ENCODE data around the gene CATSPERE.
"Not testable (repeated sequence)": the region's sequence is repeated elsewhere in the genome, so short reads cannot be mapped to it uniquely, and the experiment has no call there.

CATSPERE gene

GRCh38 chr1:244448279-244449036 is 12.6 kb upstream of the CATSPERE start:
- ATAC-seq, result no peak
- DNase-seq, result no peak

GRCh38 chr1:244449936-244450508 is 11.1 kb upstream of the CATSPERE start:
- no peak for ATAC-seq
- no peak for DNase-seq

DNA sequence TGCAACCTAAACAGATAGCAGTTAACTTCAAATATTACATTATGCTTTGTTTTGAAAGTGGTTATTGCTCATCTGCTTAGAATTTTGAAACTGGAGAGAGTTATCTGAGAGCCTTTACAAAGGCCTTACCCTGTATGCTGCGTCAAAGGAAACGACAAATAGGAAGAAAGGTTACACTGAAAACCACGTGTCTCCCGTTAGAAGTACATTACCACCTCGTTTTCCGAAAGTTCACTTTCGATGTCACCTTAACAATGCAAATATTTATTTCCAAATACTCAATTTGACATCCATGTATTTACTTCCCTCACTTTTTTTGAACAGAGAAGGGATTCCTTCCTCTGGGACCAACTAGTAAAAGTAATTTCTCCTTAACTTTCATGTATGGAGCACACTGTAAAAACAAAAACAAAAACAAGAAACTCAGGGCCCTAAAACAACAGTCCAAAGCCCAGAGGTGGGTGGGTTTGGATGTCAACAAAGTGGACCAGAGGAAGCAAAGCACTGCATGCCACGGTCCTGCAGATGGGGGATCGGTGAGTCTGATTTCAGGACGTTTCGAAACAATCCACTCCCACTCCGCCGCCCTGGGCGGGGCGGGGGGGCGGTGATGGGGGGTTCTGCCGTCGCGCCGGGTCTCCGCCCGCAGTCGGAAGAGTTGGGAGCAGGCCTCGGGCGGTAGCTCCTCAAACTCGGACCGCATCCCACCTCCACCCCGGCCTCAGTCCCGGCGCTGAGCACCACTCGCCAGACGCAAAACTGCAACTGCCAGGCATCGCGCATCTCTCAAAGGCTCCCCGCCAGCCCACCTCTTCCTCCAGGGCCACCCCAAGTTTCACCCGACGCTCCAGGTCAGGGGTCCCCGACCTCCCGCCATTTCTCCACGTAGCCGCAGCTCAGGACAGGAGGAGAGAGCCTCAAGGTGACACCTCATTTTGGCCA is 10.2 kb upstream of the CATSPERE start:
- ATAC-seq (peak; percentile 9), DNase-seq (peak; percentile 71)

GRCh38 chr1:244451539-244451950 is 9.5 kb upstream of the CATSPERE start, which contains the start of gene ADSS2:
ADSS2 (minus strand) TSS chr1:244451909; CDS start chr1:244451817, 92 bp downstream.
- DNase-seq (no peak), ATAC-seq (no peak)

DNA sequence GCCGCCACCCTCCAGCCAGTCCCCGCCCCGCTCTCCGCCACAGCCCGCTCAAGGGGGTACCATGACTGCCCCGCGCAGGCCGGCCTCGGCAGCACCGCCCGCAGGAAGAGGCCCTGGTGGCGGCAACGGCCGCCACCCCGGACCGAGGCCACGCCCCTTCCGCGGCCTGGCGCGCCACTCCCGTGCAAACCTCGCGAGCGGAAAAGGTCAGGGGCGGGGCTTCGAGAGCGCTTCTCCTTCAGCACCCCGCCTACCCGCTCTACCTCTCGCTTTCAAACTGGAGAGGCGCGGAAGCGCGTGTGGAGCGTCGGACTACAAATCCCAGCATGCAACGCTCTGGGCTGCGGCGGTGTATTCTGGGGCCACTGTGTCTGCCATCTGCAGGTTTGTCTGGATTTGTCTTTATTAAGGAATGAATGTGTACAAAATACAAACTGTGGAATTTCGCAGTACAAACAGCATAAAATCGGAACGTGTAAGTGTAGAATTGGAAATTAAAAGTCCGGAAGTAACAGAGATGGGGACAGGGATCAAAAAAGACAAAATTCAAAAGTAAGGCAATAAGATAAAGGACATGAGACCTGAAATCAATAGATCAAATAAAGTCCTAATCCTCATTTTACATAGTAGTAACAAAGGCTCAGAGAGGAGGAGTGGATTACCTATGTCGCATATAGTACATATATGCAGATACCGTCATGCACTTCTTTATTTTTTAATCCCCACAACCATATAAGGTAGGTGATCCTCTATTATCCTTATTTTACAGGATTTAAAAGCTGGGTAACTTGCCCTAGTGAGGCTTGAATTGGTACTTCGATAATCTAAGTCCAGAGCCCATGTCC is 8.9 kb upstream of the CATSPERE start:
- peak; percentile 98 for ATAC-seq
- DNase-seq, result peak; percentile 99

DNA sequence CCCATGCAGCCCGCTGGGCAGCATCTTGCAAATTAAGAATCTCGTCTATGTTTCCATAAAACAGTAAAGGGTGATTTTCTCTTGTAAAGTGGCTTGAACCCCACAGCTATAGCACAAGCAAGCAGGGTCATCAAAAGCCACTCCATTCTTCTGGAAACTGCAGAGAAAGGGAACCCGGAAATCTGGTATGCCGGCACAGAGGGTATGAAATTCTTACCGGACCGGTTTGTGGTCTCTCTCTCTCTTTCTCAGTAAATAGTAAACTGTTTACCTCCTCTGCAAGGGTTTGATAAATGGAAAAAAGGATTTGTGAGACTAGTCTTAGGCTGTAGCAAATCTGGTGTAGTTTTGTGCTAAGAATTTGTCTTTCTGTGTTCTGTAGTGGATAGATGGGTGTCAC is 6.7 kb upstream of the CATSPERE start:
- ATAC-seq (no peak), DNase-seq (no peak)

- no peak for DNase-seq
- ATAC-seq, result no peak
Measured at GRCh38 chr1:244456586-244456985, 4.5 kb upstream of the CATSPERE start.

DNA sequence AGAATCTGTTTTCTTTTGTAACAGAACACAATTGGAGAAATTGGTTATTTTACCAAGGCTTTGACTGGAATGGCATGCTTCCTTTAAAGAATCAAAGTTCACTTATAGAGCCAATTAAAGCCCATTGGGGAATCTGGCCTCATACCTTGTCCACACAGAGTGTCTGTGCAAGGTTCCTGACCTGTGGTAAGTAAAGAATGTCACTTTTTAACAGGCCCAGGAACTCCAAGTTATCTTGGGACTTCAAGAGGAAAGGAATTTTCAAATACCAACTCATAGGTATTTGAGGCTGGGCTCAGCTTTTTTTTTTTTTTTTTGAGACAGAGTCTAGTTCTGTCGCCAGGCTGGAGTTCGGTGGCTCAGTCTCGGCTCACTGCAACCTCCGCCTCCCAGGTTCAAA is 2.3 kb upstream of the CATSPERE start:
- ATAC-seq (no peak), DNase-seq (no peak)

DNA sequence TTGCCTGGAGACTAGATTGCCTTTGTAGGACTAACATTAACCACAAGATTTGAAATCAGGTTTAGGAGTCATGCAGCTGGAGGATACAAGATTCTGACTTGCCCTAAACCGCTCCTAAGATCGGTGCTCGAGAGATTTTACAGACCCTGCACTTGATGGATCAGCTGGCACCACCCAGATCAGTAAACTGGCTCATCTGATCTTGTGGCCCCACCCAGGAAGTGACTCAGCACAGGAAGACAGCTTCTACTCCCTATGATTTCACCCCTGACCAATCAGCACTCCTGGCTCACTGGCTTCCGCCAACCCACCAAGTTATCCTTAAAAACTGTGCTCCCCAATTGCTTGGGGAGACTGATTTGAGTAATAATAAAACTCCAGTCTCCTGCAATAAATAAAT is 876 bp upstream of the CATSPERE start:
- ATAC-seq (no peak), DNase-seq (peak; percentile 50)

GRCh38 chr1:244466724-244467123 is 5.7 kb downstream of the CATSPERE start:
- no peak for DNase-seq
- ATAC-seq, result no peak

- no peak for DNase-seq
- no peak for ATAC-seq
Measured at GRCh38 chr1:244473059-244473605, 12.1 kb downstream of the CATSPERE start.

- not testable (repeated sequence) for ATAC-seq, DNase-seq
Measured at GRCh38 chr1:244484971-244485370, 23.9 kb downstream of the CATSPERE start.

- no peak for ATAC-seq
- DNase-seq, result no peak
Measured at GRCh38 chr1:244494653-244495052, 33.6 kb downstream of the CATSPERE start.

DNA sequence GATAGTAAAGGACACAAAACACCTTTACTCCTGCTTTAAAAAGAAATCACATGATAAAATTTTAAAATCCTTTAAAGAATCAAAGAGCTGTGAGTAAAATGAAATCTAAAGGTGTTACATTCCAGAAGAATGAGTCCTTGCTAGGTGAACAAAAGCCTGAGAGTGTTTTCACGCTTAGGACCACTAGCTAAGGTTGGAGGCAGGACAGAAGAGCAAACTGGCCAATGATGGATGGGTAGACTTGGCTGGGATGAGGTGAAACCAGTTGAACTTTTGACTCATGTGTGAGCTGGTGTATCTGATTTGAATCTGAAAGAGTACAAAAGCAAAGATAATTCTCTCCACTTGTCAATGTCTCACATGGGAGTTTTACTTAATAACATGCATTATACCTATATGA is 35.1 kb downstream of the CATSPERE start:
- no peak for ATAC-seq
- no peak for DNase-seq

- DNase-seq, result no peak
- no peak for ATAC-seq
Measured at GRCh38 chr1:244497805-244498204, 36.7 kb downstream of the CATSPERE start.

DNA sequence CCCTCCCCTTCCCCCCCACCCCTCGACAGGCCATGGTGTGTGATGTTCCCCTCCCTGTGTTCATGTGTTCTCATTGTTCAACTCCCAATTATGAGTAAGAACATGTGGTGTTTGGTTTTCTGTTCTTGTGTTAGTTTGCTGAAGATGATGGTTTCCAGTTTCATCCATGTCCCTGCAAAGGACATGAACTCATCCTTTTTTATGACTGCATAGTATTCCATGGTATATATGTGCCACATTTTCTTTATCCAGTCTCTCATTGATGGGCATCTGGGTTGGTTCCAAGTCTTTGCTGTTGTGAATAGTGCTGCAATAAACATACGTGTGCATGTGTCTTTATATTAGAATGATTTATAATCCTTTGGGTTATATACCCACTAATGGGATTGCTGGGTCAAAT is 38.4 kb downstream of the CATSPERE start:
- DNase-seq, ATAC-seq: not testable (repeated sequence)

- DNase-seq, ATAC-seq: not testable (repeated sequence)
Measured at GRCh38 chr1:244500515-244500914, 39.4 kb downstream of the CATSPERE start.

DNA sequence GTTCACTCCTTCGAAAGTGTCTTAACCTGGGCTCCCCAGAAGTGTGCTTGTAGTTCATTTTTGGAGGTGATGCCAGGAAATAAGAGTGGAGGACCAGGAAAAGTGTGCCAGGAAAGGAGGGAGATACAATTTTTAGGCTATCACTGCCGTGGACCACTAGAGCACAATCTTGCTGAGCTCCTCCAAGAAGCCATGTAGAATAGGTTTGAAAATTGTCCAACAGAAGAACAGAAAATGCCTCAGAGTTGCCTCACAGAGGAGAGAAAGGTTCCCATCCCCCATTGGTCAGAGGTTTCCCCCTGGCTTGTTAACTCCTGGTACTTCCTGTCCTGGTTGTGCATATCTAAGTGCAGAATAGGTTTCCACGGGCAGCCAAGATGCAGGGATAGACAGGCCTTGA is 41.6 kb downstream of the CATSPERE start:
- DNase-seq (no peak), ATAC-seq (no peak)

DNA sequence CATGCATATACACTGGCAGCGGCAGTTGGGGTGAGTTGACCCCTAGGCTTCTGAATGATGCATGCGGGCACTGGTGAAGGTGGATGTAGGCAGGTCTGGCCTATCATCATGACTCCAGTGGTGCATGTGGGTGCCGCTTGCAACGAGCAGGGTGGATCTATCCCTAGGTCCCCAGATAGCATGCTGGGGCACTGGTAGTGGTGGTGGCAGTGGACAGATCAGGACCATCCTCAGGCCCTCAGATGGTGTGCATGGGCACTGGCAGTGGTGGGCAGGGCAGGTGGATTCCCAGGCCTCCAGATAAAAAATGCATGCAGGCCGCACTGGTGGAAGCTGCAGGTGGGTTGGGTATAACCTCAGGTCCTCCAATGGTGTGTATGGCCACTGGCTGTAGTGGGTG is 52.4 kb downstream of the CATSPERE start:
- no peak for DNase-seq
- no peak for ATAC-seq

DNA sequence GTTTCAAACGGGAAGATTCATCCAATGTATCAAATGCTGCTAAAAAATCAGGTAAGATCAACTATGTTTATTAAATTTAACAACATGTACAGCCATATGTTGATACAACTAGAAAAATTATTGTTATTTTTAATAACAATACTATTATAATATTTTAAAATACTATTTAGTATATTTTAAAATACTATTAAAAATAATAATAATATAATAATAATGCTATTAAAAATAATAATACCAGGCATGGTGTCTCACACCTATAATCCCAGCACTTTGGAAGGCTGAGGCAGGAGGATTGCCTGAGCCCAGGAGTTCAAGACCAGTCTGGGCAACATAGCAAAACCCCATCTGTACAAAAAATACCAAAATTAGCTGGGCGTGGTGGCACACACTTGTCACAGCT is 54.6 kb downstream of the CATSPERE start:
- ATAC-seq, result no peak
- DNase-seq, result no peak

GRCh38 chr1:244536316-244536715 is 75.2 kb downstream of the CATSPERE start:
- DNase-seq (no peak), ATAC-seq (no peak)
